GM10847 (cell line): ENCODE results near the gene ARHGAP24.

Experiments used
- POLR2A ChIP-seq: IDR thresholded peaks from 2 replicates; pipeline ENCODE4 v1.6.1; 2011; ENCODE audit not compliant: insufficient read length; ENCODE audit errors: extremely low read depth

Gene ARHGAP24

DNA sequence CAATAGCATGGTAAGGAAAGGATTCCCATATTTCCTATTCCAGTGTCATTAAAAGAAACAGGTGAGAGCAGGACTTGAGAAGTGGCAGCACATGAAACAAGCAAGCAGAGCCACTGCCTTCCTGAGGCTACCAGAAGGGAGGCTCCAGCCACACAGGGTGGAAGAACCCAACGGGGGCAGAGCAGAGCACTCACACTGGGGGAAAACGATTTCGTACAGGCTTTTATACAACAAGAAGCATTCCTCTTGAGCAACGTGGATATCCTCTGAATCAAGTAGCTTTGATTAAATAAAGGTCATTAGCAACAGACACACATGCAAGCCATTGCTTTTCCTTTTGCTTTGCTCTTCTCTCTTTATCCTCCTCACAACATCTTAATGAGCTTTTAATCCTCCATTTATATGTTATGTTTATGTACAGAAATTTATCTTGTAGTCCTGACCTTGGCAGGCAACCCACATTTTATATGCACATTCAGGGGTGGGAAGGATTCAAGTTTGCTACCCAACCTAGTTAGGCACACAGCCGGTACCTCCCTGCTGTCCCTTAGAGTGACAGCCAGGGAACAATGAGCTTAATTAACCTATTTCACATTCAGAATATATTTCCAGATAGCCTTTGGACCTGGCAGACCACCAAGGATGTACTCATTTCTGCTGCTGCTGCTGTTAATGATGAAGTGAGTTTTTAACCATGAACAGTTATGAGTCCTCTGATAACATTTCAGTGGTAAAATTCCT is 202.1 kb downstream of the ARHGAP24 start:
- no peak for TF ChIP-seq POLR2A

DNA sequence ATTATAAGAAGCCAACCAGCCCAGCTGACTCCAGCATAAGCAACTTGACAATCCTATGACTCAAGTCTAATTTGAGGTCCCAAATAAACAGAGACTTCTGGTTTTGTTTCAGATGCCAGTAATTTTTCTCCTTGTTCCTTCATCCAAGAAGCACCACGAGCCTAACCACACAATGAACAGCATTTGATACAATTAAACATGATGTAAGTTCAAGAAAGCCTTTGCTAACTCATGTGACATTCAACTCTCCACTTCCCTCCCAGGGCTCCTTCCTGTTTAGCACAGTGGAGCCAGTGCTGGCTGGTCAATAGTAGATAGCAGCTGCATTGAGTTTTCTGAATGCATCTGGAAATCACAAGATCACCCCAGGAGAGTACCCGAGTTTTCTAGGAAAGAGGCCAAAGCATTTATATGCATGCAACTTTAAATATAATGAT is 206.3 kb downstream of the ARHGAP24 start:
- no peak for TF ChIP-seq POLR2A

GRCh38 chr4:85681921-85682320 is 207.0 kb downstream of the ARHGAP24 start:
- TF ChIP-seq POLR2A, result no peak

- no peak for TF ChIP-seq POLR2A
Observed at GRCh38 chr4:85682391-85682790, 207.4 kb downstream of the ARHGAP24 start.

- no peak for TF ChIP-seq POLR2A
Observed at GRCh38 chr4:85684676-85685075, 209.7 kb downstream of the ARHGAP24 start.

- TF ChIP-seq POLR2A, result no peak
Observed at GRCh38 chr4:85686398-85686797, 211.4 kb downstream of the ARHGAP24 start.

DNA sequence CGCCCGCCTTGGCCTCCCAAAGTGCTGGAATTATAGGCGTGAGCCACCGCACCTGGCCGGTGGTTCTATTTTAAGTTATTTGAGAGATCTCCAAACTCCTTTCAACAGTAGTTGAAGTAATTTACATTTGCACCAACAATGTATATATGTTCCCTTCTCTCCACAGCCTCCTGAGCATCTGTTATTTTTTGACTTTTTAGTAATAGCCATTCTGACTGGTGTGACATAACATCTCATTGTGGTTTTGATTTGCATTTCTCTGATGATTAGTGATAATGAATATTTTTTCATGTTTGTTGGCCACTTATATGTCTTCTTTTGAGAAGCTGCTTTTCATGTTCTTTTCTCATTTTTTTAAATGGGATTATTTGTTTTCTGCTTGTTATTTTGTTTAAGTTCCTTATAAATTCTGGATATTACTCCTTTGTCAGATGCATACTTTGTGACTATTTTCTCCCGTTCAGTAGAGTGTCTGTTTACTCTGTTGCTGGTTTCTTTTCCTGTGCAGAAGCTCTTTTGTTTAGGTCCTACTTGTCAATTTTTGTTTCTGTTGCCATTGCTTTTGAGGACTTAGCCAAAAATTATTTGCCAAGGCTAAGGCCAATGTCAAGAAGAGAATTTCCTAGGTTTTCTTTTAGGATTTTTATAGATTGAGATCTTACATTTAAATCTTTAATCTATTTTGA is 213.2 kb downstream of the ARHGAP24 start:
- no peak for TF ChIP-seq POLR2A

DNA sequence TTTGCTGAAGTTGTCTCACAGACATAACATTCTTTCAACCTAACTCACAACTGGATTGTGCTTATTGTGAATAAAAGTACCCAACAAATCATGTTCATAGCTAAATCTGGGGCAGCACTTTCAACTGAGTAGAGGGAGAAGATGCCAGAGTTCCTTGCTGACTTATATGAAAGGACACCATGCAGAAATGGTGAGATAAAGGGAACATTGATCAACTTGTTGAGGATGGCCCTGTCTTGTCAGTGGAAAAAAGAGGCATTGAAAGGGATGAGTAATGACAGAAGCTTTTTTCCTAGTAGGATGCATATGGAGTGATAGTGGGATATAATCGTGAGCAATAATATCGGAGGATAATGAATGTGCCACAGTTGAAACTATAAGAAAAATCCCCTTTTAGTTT is 221.7 kb downstream of the ARHGAP24 start:
- no peak for TF ChIP-seq POLR2A

GRCh38 chr4:85697854-85698253 is 222.9 kb downstream of the ARHGAP24 start:
- no peak for TF ChIP-seq POLR2A

DNA sequence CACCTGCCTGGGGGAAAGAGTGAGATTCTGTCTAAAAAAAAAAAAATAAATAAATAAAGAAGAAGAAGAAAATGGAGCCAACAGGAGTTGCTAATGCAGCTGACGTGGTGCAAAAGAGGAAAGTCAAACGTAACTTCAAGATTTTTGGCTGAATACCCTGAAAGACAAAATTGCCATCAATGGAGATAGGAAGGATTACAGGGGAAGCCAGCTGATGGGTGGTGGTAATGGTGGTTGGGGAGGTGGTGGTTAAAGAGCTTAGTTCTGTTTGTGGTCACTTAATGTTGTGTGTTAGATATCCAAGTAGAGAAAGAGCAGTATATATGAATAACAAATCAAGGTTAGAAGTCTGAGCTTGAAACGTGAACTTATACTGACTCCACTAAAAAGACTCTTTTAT is 225.4 kb downstream of the ARHGAP24 start:
- TF ChIP-seq POLR2A, result no peak

DNA sequence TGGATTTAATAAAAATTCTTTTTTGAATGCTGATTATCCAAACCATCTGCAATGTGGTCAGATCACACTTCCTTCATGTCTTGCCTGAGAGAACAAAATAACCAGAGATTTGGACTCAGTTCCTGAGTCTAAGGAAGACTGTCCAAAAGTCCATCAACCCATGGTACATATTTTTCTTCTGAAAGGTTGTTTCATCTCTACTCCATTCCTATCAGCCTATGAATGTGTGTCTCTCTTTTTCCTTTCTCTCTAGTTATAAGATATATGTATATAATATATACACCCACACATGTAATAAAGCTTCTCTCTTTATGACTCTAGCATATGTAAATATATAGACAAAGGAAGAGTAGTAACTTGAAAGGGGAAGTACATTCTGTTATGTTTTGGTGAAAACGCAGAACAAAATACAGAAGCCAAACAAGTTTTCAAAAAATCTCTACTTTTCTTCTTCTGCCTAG is 226.9 kb downstream of the ARHGAP24 start:
- no peak for TF ChIP-seq POLR2A

GRCh38 chr4:85703096-85703495 is 228.1 kb downstream of the ARHGAP24 start:
- no peak for TF ChIP-seq POLR2A

- TF ChIP-seq POLR2A, result no peak
Observed at GRCh38 chr4:85707611-85708010, 232.7 kb downstream of the ARHGAP24 start.

- no peak for TF ChIP-seq POLR2A
Observed at GRCh38 chr4:85708468-85708867, 233.5 kb downstream of the ARHGAP24 start.

DNA sequence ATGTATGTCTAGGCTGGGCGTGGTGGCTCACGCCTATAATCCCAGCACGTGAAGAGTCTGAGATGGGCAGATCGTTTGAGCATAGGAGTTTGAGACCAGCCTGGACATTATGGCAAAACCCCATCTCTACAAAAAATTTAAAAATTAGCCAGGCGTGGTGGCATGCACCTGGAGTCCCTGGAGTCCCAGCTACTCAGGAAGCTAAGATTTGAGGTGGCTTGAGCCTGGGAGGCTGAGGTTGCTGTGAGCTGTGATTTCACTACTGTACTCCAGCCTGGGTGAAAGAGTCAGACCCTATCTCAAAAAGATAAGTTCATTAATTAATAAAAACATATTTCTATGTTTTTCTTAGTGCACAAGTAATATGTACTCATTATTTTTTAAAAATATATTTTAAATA is 238.1 kb downstream of the ARHGAP24 start:
- no peak for TF ChIP-seq POLR2A

- no peak for TF ChIP-seq POLR2A
Observed at GRCh38 chr4:85715991-85716737, 241.2 kb downstream of the ARHGAP24 start.
